IPS-NIHi11 (cell line): ENCODE results near the gene STOML3.

ENCODE experiments used
- DNase-seq: peaks from one replicate; pipeline ENCODE4 v3.0.0; 2012; ENCODE audit warnings: mixed read lengths, low spot score

The STOML3 gene

GRCh38 chr13:38980750-38981078 lies 9.9 kb downstream of the STOML3 start:
- DNase-seq, result no peak

GRCh38 chr13:38979891-38980749 lies 10.5 kb downstream of the STOML3 start:
- DNase-seq, result no peak

- no peak for DNase-seq
Observed at GRCh38 chr13:38970380-38971051, 20.1 kb downstream of the STOML3 start.

- no peak for DNase-seq
Observed at GRCh38 chr13:38969187-38969586, 21.4 kb downstream of the STOML3 start.

- DNase-seq, result no peak
Observed at GRCh38 chr13:38967446-38967845, 23.2 kb downstream of the STOML3 start.

GRCh38 chr13:38965281-38965680 lies 25.4 kb downstream of the STOML3 start:
- no peak for DNase-seq

GRCh38 chr13:38960175-38960574 lies 30.5 kb downstream of the STOML3 start:
- DNase-seq, result no peak

- no peak for DNase-seq
Observed at GRCh38 chr13:38957794-38958592, 32.6 kb downstream of the STOML3 start.

- no peak for DNase-seq
Observed at GRCh38 chr13:38954844-38955243, 35.8 kb downstream of the STOML3 start.

GRCh38 chr13:38954291-38954690 lies 36.3 kb downstream of the STOML3 start:
- DNase-seq, result no peak

- DNase-seq, result no peak
Observed at GRCh38 chr13:38952827-38953226, 37.8 kb downstream of the STOML3 start.

GRCh38 chr13:38951525-38952313 lies 38.9 kb downstream of the STOML3 start:
- peak; percentile 25 for DNase-seq

- no peak for DNase-seq
Observed at GRCh38 chr13:38950987-38951386, 39.6 kb downstream of the STOML3 start.

- DNase-seq, result no peak
Observed at GRCh38 chr13:38947054-38947453, 43.6 kb downstream of the STOML3 start.

GRCh38 chr13:38944219-38944618 lies 46.4 kb downstream of the STOML3 start:
- DNase-seq, result no peak

GRCh38 chr13:38943231-38943630 lies 47.4 kb downstream of the STOML3 start:
- no peak for DNase-seq

GRCh38 chr13:38941353-38941945 lies 49.2 kb downstream of the STOML3 start:
- no peak for DNase-seq

- DNase-seq, result no peak
Observed at GRCh38 chr13:38933786-38934185, 56.8 kb downstream of the STOML3 start.

- no peak for DNase-seq
Observed at GRCh38 chr13:38922170-38922569, 68.5 kb downstream of the STOML3 start.

GRCh38 chr13:38921081-38921480 lies 69.5 kb downstream of the STOML3 start:
- DNase-seq, result no peak
